ENCODE measurements around the gene LRRTM4.

The LRRTM4 gene

GRCh38 chr2:77192811-77193289, 329.3 kb downstream of the LRRTM4 start:
- TF ChIP-seq CTCF (IDR thresholded peaks at IDR 0.05), result no peak

GRCh38 chr2:77191665-77192064, 330.5 kb downstream of the LRRTM4 start:
- no peak for TF ChIP-seq CTCF (IDR thresholded peaks at IDR 0.05)

- no peak for TF ChIP-seq CTCF (IDR thresholded peaks at IDR 0.05)
These were observed 331.3 kb downstream of the LRRTM4 start for GRCh38 chr2:77190721-77191346.

- TF ChIP-seq CTCF (IDR thresholded peaks at IDR 0.05), result no peak
These were observed 337.1 kb downstream of the LRRTM4 start for GRCh38 chr2:77185052-77185451.

GRCh38 chr2:77179297-77179696, 342.9 kb downstream of the LRRTM4 start:
- no peak for TF ChIP-seq CTCF (IDR thresholded peaks at IDR 0.05)

- TF ChIP-seq CTCF (IDR thresholded peaks at IDR 0.05), result no peak
These were observed 352.8 kb downstream of the LRRTM4 start for GRCh38 chr2:77169426-77169825.

GRCh38 chr2:77161009-77161408, 361.2 kb downstream of the LRRTM4 start:
- TF ChIP-seq CTCF (IDR thresholded peaks at IDR 0.05), result no peak

GRCh38 chr2:77156599-77156998, 365.6 kb downstream of the LRRTM4 start:
- TF ChIP-seq CTCF (IDR thresholded peaks at IDR 0.05), result no peak
